Measurements from ENCODE around the gene PSD.

Gene PSD

GRCh38 chr10:102416283-102416682, 2.3 kb downstream of the PSD start:
- no peak for TF ChIP-seq CTCF (IDR thresholded peaks at IDR 0.05; ENCODE audit: poor library complexity, severe bottlenecking)
- no peak overlapping the region for H3K4me3 ChIP-seq (ENCODE audit: severe bottlenecking)
- no peaks in the 10 kb centered on the region for H3K36me3 ChIP-seq (ENCODE audit: low read depth)
- H3K27ac ChIP-seq (ENCODE audit: poor library complexity, severe bottlenecking) = no peak overlapping the region
- H3K4me1 ChIP-seq (ENCODE audit: insufficient read depth, poor library complexity, severe bottlenecking) = no peaks in the 10 kb centered on the region
- H3K27me3 ChIP-seq (ENCODE audit: insufficient read depth, poor library complexity, severe bottlenecking) = peaks cover 19% of the 10 kb centered on the region
- H3K9me3 ChIP-seq (ENCODE audit: severe bottlenecking) = no peaks in the 10 kb centered on the region
- no peak for ATAC-seq (ENCODE audit: low read depth)
- no peak for DNase-seq (ENCODE audit: low spot score)

- Histone ChIP-seq H3K27me3 (ENCODE audit: insufficient read depth, poor library complexity, severe bottlenecking) (peaks cover 33% of the 10 kb centered on the region), H3K27ac (ENCODE audit: poor library complexity, severe bottlenecking) (no peak overlapping the region), H3K4me3 (ENCODE audit: severe bottlenecking) (no peak overlapping the region), H3K36me3 (ENCODE audit: low read depth) (no peaks in the 10 kb centered on the region), H3K4me1 (ENCODE audit: insufficient read depth, poor library complexity, severe bottlenecking) (no peaks in the 10 kb centered on the region), H3K9me3 (ENCODE audit: severe bottlenecking) (no peaks in the 10 kb centered on the region)
- no peak for ATAC-seq (ENCODE audit: low read depth)
- TF ChIP-seq CTCF (IDR thresholded peaks at IDR 0.05; ENCODE audit: poor library complexity, severe bottlenecking) = no peak
- no peak for DNase-seq (ENCODE audit: low spot score)
Measured at GRCh38 chr10:102414749-102415148, 3.8 kb downstream of the PSD start.

GRCh38 chr10:102413806-102414561, 4.6 kb downstream of the PSD start:
- no peak overlapping the region for H3K4me3 ChIP-seq (ENCODE audit: severe bottlenecking)
- H3K4me1 ChIP-seq (ENCODE audit: insufficient read depth, poor library complexity, severe bottlenecking) = no peaks in the 10 kb centered on the region
- no peaks in the 10 kb centered on the region for H3K9me3 ChIP-seq (ENCODE audit: severe bottlenecking)
- no peaks in the 10 kb centered on the region for H3K36me3 ChIP-seq (ENCODE audit: low read depth)
- peaks cover 36% of the 10 kb centered on the region for H3K27me3 ChIP-seq (ENCODE audit: insufficient read depth, poor library complexity, severe bottlenecking)
- DNase-seq (ENCODE audit: low spot score) (no peak), ATAC-seq (ENCODE audit: low read depth) (no peak)
- H3K27ac ChIP-seq (ENCODE audit: poor library complexity, severe bottlenecking) = no peak overlapping the region
- TF ChIP-seq CTCF (IDR thresholded peaks at IDR 0.05; ENCODE audit: poor library complexity, severe bottlenecking) = no peak

GRCh38 chr10:102413053-102413705, 5.4 kb downstream of the PSD start:
- Histone ChIP-seq H3K27me3 (ENCODE audit: insufficient read depth, poor library complexity, severe bottlenecking) (peaks cover 41% of the 10 kb centered on the region), H3K4me1 (ENCODE audit: insufficient read depth, poor library complexity, severe bottlenecking) (no peaks in the 10 kb centered on the region), H3K4me3 (ENCODE audit: severe bottlenecking) (no peak overlapping the region), H3K36me3 (ENCODE audit: low read depth) (no peaks in the 10 kb centered on the region), H3K27ac (ENCODE audit: poor library complexity, severe bottlenecking) (no peak overlapping the region), H3K9me3 (ENCODE audit: severe bottlenecking) (no peaks in the 10 kb centered on the region)
- no peak for DNase-seq (ENCODE audit: low spot score)
- no peak for ATAC-seq (ENCODE audit: low read depth)
- no peak for TF ChIP-seq CTCF (IDR thresholded peaks at IDR 0.05; ENCODE audit: poor library complexity, severe bottlenecking)

- no peak for ATAC-seq (ENCODE audit: low read depth)
- Histone ChIP-seq H3K9me3 (ENCODE audit: severe bottlenecking) (no peaks in the 10 kb centered on the region), H3K36me3 (ENCODE audit: low read depth) (no peaks in the 10 kb centered on the region), H3K27ac (ENCODE audit: poor library complexity, severe bottlenecking) (no peak overlapping the region), H3K4me3 (ENCODE audit: severe bottlenecking) (no peak overlapping the region), H3K4me1 (ENCODE audit: insufficient read depth, poor library complexity, severe bottlenecking) (no peaks in the 10 kb centered on the region), H3K27me3 (ENCODE audit: insufficient read depth, poor library complexity, severe bottlenecking) (peaks cover 45% of the 10 kb centered on the region)
- TF ChIP-seq CTCF (IDR thresholded peaks at IDR 0.05; ENCODE audit: poor library complexity, severe bottlenecking) = no peak
- DNase-seq (ENCODE audit: low spot score) = no peak
Measured at GRCh38 chr10:102412293-102412692, 6.3 kb downstream of the PSD start.

All from RWPE2 (cell line).